Endothelial cell of umbilical vein (primary cell): ENCODE data around the gene CLDN6. TPM values are rescaled to one million over a fixed set of nuclear protein-coding genes. Genes with fewer than 3 reads are reported as not detected.

Experiments used
- BruUV-seq: library from RNA; stranded (reverse); fragments of 400-500 nt; replicated peaks from 2 replicates; lab custom pipeline; 2021; lab: Mats Ljungman, UMichigan
- CTCF ChIA-PET: fragments of 300-600, 350-600 bp; sonication (Branson Sonifier 250); formaldehyde crosslinking; loops from one replicate; lab custom pipeline; 2021; ENCODE audit warnings: antibody characterized with exemption, inconsistent platforms; lab: Charles Lee
- POLR2A ChIA-PET: fragments of 300-600, 350-600 bp; sonication (Branson Sonifier 250); formaldehyde crosslinking; loops from one replicate; lab custom pipeline; 2021; ENCODE audit warnings: antibody characterized with exemption, inconsistent platforms; lab: Charles Lee
- DNase-seq: peaks from one replicate; pipeline ENCODE4 v3.0.0-alpha.2; 2011; ENCODE audit warnings: low read depth, low spot score
- FAIRE-seq: peaks from 2 replicates; lab custom pipeline; 2011; peaks lifted over from hg19 to GRCh38; lab: Jason Lieb, UNC
- H2AFZ ChIP-seq: 2 replicates; pipeline ENCODE4 v1.6.0; 2012; ENCODE audit warnings: low read depth, low read length, control low read depth, inconsistent platforms
- H3K27ac ChIP-seq: 2 replicates; pipeline ENCODE4 v1.5.1; 2011; ENCODE audit warnings: low read depth, mild to moderate bottlenecking, control low read depth, low read length, moderate library complexity; ENCODE audit not compliant: insufficient read depth
- H3K27me3 ChIP-seq, 2 experiments: 2 replicates each; pipeline versions ENCODE4 v1.6.0 to v1.6.1; 2011; ENCODE audit warnings: low read length in 2 of 2, mixed read lengths in 1 of 2; ENCODE audit not compliant: control insufficient read depth in 2 of 2, insufficient read depth in 2 of 2
- H3K36me3 ChIP-seq, 2 experiments: 2 replicates in 1 of 2; 3 replicates in 1 of 2; pipeline ENCODE4 v1.5.1; 2011; ENCODE audit warnings: low read length in 2 of 2, mild to moderate bottlenecking in 1 of 2, moderate library complexity in 1 of 2; ENCODE audit not compliant: control insufficient read depth in 2 of 2, insufficient read depth in 2 of 2; ENCODE audit errors: extremely low read depth in 1 of 2
- H3K4me1 ChIP-seq: 3 replicates; pipeline ENCODE4 v1.5.1; 2011; ENCODE audit warnings: mild to moderate bottlenecking, low read length; ENCODE audit not compliant: control insufficient read depth, insufficient read depth; ENCODE audit errors: extremely low read depth
- H3K4me2 ChIP-seq: 2 replicates; pipeline ENCODE4 v1.6.1; 2011; ENCODE audit warnings: low read length, control low read depth, mixed read lengths; ENCODE audit not compliant: insufficient read depth
- H3K4me3 ChIP-seq, 3 experiments: fragments of 200-600 bp in 1 of 3; sonication (generic), shearing (Covaris generic) in 1 of 3; replicated peaks in 1 of 3; 2 replicates each; pipeline ENCODE4 v1.5.1; 2011 to 2016; ENCODE audit warnings: control low read depth in 3 of 3, low read length in 3 of 3, mild to moderate bottlenecking in 2 of 3, inconsistent platforms in 1 of 3, low read depth in 1 of 3, moderate library complexity in 1 of 3; ENCODE audit not compliant: insufficient read depth in 1 of 3
- H3K79me2 ChIP-seq: 2 replicates; pipeline ENCODE4 v1.6.0; 2012; ENCODE audit warnings: low read length, inconsistent platforms; ENCODE audit not compliant: control insufficient read depth, insufficient read depth
- H3K9ac ChIP-seq: replicated peaks from 2 replicates; pipeline ENCODE3; 2011; ENCODE audit warnings: low read length, control low read depth; ENCODE audit not compliant: insufficient read depth; ENCODE audit errors: extremely low read depth
- H3K9me1 ChIP-seq: replicated peaks from 3 replicates; pipeline ENCODE4 v1.6.0; 2011; ENCODE audit warnings: mild to moderate bottlenecking, low read length; ENCODE audit not compliant: control insufficient read depth, insufficient read depth; ENCODE audit errors: extremely low read depth
- H3K9me3 ChIP-seq: replicated peaks from 2 replicates; pipeline ENCODE4 v1.5.1; 2012; ENCODE audit warnings: low read length, inconsistent platforms; ENCODE audit not compliant: control insufficient read depth, insufficient read depth
- H4K20me1 ChIP-seq: replicated peaks from 2 replicates; pipeline ENCODE3; 2011; ENCODE audit warnings: mild to moderate bottlenecking, low read length; ENCODE audit not compliant: control insufficient read depth, insufficient read depth; ENCODE audit errors: extremely low read depth
- EZH2 ChIP-seq: IDR thresholded peaks from 2 replicates; pipeline ENCODE4 v1.6.1; 2012; ENCODE audit warnings: borderline replicate concordance, low read depth, mild to moderate bottlenecking, moderate library complexity, low read length, inconsistent platforms; ENCODE audit not compliant: severe bottlenecking
- FOS ChIP-seq: IDR thresholded peaks from 2 replicates; pipeline ENCODE4 v1.6.1; 2011; ENCODE audit warnings: mild to moderate bottlenecking, low read length, moderate library complexity, borderline replicate concordance; ENCODE audit not compliant: insufficient read depth
- GATA2 ChIP-seq: IDR thresholded peaks from 2 replicates; pipeline ENCODE4 v1.7.0; 2011; ENCODE audit warnings: low read depth, mild to moderate bottlenecking, moderate library complexity, mixed read lengths, low read length; ENCODE audit not compliant: insufficient read length, insufficient read depth
- JUN ChIP-seq: IDR thresholded peaks from 2 replicates; pipeline ENCODE4 v1.6.1; 2011; ENCODE audit warnings: borderline replicate concordance, low read depth; ENCODE audit not compliant: insufficient read length, insufficient read depth
- MYC ChIP-seq: IDR thresholded peaks from one replicate; pipeline ENCODE4 v1.6.1; 2011; ENCODE audit warnings: mild to moderate bottlenecking, low read depth, low read length
- POLR2A ChIP-seq: IDR thresholded peaks from 2 replicates; pipeline ENCODE4 v1.6.1; 2012; ENCODE audit warnings: low read depth, mild to moderate bottlenecking, control low read depth, low read length
- POLR2AphosphoS5 ChIP-seq: IDR thresholded peaks from 2 replicates; pipeline ENCODE4 v1.6.1; 2012; ENCODE audit warnings: low read depth, mild to moderate bottlenecking, control low read depth, low read length, moderate library complexity; ENCODE audit not compliant: insufficient read depth
- dilution Hi-C: fragments of 300-500 bp; cut with MboI; formaldehyde crosslinking; loops from one replicate; pipeline ENCODE4 v1.15.0; 2019; ENCODE audit warnings: low sequenced_read_pairs; ENCODE audit not compliant: extremely low pct_ligation_motif_present
- intact Hi-C: fragments of 100-400 bp; cut with micrococcal nuclease; formaldehyde crosslinking; loops from one replicate; pipeline ENCODE4 v1.10.0; 2022
- polyA plus RNA-seq, 4 experiments: library from polyadenylated mRNA; depleted of rRNA in 3 of 4; stranded (reverse) in 3 of 4; unstranded in 1 of 4; fragments of >200 nt; gene quantifications; 2 replicates each; pipeline versions ENCODE4 v1.2.1 to v1.2.3, GENCODE V29; 2011 to 2012; ENCODE audit warnings: missing spikeins in 1 of 4
- total RNA-seq: library from RNA; stranded (reverse); gene quantifications from 2 replicates; pipeline ENCODE4 v1.2.3, GENCODE V29; 2021
- TF ChIP-seq, protein P1 (sequence below): IDR thresholded peaks from 2 replicates; pipeline ENCODE4 v1.6.1; 2011; ENCODE audit not compliant: insufficient read depth, insufficient read length

Gene CLDN6
- total and polyA plus RNA-seq, 2 donors (not counting 3 experiments of a cell fraction or from before 2014, with no cell fraction given) = 0.28 TPM; not detected in 1

- Histone ChIP-seq H3K9me3 (no peaks in the 10 kb centered on the region), H4K20me1 (no peaks in the 10 kb centered on the region), H2AFZ (no peak overlapping the region), H3K4me3 (no peak overlapping the region), H3K4me1 (peaks cover 10% of the 10 kb centered on the region), H3K4me2 (no peak overlapping the region), H3K36me3 (no peaks in the 10 kb centered on the region), H3K27me3 (no peaks in the 10 kb centered on the region), H3K9me1 (no peaks in the 10 kb centered on the region), H3K9ac (no peak overlapping the region), H3K79me2 (peaks cover 5% of the 10 kb centered on the region), H3K27ac (no peak overlapping the region)
- dilution Hi-C loops = no loop called here
- CTCF ChIA-PET = interaction anchor here (1.6 to 2.8 kb wide), 4 partner anchors 11 to 55 kb away, joined by 3 to 10 read pairs (median 6); no protein-coding TSS in a partner anchor
- FAIRE-seq = no peak
- no peak for DNase-seq
- no TSS peak for BruUV-seq
- TF ChIP-seq FOS (no peak), POLR2AphosphoS5 (no peak), JUN (no peak), POLR2A (no peak), MYC (no peak), GATA2 (no peak), EZH2 (no peak)
- TF ChIP-seq, protein P1, sequence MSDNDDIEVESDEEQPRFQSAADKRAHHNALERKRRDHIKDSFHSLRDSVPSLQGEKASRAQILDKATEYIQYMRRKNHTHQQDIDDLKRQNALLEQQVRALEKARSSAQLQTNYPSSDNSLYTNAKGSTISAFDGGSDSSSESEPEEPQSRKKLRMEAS = no peak
- intact Hi-C loops = no loop called here
- POLR2A ChIA-PET = no interaction called here
Measured at GRCh38 chr16:2981899-2982250, 36.1 kb downstream of the CLDN6 start.
